GM19468 (cell line): ENCODE data around the gene RGP1.

ENCODE experiments used
- ATAC-seq: cut with Tn5 transposase; IDR thresholded peaks from one replicate; pipeline ENCODE4 v1.9.1; 2021; ENCODE audit warnings: mild to moderate bottlenecking, moderate library complexity, moderate number of reproducible peaks; ENCODE audit not compliant: unreplicated experiment; ENCODE audit errors: extremely low read depth

Gene RGP1

DNA sequence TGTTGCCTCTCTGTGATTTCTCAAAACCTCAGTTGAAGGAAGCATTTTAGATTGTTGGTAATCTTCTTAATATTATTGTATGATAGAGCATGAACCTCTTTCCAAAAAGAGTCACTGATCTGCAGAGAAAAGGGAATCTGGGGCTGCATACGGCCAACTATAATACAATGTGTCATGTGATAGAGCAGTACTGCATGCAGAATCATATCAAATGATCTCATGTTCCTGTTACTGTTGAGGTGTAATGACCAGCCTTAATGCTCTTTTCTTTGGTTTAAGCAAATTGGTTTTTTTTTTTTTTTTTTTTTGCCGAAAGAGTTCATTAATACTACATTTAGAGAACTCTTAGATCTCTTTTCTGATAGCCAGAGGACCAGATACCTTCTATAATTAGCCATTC lies 17.9 kb downstream of the RGP1 start:
- ATAC-seq, result no peak

DNA sequence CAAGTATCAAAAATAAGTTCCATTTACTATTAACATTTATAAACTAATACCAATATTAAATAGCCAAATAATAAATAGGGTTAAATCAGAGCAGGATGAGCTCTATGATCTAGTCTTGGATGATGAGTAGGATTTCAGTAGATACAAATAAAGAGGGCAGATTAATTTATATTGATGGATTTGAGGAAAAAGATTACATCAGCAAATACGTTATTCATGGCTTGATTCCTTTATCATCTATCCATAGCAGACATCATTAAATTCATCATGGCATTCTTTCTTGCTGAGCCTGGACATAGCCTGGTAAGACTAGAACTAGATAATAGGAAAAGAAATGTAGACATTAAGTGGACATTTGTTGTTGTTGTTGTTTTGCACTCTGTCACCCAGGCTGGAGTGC lies 18.4 kb downstream of the RGP1 start:
- ATAC-seq, result no peak

DNA sequence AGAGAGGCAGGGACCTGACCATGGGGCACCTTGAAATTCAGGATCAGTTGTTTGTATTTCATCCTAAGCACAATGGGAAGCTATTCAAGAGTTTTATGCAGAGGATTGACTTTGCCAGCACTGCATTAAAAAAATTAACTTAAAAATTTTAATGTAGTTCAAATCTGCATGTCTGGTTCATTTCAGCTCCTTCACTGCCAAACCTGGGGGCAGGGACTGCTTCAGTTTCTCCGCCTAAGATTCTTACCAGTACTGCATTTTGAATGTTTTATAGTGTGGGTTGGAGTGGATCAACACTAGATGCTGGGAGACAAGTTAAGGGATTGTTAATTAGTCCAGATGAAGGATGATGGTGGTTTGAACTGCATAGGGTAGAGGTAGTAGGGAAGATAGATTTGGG lies 20.7 kb downstream of the RGP1 start:
- no peak for ATAC-seq

DNA sequence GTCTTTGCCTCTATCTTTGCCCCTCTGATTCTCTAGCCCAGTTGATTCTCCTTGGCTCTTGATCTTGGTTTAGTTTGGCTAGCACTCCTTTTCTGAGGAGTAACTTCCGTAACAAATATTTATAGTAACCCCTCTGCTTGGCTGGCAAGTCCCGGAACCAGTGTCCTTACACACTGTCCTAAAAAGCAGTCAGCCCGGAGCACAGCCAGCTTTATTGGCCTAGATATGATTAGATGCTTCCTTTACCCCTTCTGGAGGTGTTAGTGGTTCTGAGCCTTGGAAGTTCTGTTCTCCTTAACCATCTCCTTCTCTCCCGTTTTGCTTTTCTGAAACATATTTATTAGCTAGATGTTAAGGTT lies 22.0 kb downstream of the RGP1 start:
- ATAC-seq, result no peak

DNA sequence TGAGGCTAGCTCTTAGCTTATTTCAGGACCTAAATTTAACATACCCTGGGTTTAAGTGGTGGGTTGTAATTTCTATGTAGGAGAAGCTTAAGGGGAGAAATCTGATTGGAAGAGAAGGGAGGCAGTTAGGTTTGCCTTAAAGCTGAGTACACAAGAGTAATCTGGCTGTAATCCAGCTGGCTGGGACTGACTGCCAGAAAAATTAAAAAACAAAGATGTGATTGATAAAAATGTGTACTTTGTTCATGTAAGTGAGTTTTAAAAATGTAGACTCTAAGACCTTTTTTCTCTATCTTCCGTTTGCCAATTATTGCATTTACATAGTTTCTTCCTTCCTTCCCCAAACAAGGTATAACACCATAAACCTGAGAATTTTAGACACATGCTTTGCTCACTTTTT lies 22.4 kb downstream of the RGP1 start:
- no peak for ATAC-seq

DNA sequence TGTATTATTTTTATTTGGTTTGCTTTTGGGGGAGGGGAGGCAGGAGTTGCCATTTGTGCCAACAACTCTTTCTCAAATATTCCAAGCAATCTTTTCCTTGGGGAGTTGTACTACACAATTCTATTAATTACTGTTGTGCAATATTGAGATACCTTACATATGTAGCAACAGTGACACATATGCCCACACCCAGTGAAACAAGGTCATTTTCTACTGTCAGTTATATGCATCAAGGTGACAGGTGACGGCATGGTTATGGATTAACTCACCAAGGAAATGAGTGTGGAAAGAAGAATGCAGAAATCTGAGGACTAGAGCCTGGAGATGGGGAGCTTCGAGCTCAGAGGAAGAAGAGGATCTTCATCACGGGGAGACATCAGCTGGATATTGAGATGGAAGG lies 22.9 kb downstream of the RGP1 start:
- no peak for ATAC-seq

DNA sequence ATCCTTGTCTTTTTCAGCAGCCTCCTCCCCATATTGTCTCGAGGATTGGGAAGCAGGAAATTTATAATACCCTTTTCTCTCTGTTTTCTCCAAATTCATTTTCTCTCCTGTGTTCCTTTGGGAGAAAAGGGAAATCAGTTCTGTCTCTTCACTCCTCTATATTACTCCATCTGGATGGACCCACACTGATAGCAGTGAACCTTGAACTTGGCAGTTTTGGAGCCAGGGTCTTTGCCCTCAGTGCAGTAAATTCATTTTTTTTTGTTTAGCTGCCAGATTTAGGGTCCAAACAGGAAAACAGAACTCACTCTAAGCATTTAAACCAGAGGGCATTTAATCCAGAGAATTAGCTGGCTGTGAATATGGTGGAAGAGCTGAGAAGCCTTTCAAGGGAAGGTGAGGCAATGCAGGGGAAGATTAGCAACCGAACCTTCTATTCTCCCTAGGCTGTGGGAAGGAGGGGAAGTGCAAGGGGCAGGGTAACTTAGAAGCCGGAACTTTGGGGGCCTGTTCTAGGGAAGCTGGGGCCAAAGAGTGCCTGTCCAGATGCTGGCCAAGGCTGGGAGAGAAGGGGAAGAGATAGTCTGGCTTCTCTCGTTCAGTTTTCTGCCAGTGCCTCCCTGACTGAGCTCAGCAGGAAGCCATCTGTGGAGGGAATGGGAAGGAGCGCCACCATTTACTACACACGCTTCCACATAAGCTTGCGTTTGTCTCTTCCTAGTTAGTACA lies 26.0 kb downstream of the RGP1 start:
- ATAC-seq, result no peak

DNA sequence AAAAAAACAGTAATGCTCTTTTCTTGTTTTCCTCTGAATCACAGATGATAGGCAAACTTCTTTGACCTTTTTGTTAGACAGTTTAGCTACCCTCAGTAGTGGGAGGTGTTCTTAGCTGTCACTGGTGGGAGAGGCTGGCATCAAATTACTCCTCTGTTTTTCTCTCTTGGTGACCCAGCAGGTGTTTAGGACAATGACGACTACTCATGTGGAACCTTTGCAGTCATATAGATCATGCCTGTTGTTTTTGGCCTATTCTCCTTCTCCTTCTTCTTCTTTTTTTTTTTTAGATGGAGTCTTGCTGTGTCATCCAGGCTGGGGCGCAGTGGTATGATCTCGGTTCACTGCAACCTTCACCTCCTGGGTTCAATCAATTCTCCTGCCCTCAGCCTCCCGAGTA lies 26.9 kb downstream of the RGP1 start:
- no peak for ATAC-seq

DNA sequence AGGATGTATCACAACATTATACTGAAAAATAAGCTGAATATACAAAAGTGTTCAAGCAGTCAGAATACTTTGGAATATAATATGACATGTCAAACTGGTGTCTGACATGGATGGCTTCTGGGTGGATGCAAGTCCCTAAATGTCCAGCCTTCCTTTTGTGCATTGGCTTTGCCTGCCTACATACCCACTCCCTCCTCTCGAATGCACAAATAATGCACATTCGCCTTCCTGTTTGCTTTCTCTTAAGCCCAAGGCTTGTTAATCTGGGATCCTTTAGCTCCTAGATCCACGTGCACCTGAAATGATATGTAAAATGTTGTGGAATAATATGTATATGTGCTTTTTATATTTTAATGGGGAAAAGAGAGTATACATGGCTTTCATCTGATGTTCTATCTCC lies 29.4 kb downstream of the RGP1 start:
- ATAC-seq, result no peak

DNA sequence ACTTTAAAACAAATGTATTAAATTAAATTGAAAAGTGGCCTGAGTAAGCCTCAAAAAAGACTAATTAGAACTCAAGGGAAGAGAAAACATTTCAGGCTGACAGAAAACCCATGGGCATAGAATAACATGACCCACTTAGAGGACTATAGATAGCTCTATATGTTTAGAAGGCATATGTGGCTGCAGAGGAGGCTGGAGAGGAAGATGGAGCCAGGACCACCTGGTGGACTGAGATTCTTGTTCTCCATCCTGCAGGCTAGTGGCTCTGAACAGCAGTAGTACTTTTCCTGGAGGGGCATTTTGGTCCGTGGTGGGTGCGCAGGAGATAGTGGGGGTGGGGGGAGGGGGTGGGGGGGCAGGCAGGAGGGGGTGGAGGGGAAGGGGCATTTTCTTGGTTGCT lies 32.0 kb downstream of the RGP1 start:
- ATAC-seq, result no peak

DNA sequence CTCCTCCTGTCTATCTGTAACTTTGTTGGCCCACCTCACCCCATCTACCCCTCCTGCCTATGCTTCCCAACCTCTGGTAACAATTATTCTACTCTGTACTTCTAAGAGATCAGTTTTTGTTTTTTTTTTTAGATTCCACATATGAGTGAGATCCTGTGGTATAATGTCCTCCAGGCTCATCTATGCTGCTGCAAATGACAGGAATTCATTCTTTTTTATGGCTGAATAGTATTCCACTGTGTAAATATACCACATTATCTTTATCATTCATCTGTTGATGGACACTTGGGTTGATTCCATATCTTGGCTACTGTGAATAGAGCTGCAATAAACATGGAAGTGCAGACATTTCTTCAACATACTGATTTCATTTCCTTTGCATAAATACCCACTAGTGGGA lies 34.3 kb downstream of the RGP1 start:
- no peak for ATAC-seq

DNA sequence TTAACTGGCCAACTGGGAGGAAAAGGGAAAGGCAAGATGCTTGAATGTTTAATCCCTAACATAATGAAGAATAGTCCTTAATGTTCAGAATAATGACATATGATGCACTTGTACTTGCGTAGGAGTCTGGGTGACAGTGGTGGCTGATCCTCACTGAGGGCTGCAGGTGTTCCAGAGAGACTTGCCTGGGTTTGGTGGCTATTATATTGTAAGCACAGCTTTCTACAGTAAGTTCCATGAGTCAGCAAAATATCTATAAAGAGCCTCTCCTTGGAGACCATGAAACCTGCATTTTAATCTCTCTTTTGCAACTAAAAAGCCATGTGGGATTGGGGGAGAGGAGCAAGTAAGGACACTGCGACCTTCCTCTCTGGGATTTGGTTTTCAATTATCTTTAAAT lies 40.5 kb downstream of the RGP1 start:
- ATAC-seq, result no peak

DNA sequence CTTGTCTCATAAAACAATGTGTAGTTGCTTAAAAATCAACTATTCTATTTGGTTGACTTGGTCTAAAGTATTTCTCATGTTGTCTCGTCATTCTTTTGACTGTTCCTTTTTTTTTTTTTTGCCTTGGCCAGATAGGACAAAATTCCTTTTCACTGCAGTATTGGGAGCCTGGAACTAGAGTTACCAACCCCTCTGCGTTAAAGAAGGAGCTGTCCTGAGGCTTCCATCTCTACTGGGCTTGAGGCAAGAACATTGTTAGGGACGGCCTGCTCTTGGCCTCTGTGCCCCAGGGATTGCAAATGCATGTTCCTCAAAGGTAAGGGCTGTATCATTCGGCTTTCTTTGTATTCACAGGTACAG lies 40.9 kb downstream of the RGP1 start:
- ATAC-seq, result no peak

DNA sequence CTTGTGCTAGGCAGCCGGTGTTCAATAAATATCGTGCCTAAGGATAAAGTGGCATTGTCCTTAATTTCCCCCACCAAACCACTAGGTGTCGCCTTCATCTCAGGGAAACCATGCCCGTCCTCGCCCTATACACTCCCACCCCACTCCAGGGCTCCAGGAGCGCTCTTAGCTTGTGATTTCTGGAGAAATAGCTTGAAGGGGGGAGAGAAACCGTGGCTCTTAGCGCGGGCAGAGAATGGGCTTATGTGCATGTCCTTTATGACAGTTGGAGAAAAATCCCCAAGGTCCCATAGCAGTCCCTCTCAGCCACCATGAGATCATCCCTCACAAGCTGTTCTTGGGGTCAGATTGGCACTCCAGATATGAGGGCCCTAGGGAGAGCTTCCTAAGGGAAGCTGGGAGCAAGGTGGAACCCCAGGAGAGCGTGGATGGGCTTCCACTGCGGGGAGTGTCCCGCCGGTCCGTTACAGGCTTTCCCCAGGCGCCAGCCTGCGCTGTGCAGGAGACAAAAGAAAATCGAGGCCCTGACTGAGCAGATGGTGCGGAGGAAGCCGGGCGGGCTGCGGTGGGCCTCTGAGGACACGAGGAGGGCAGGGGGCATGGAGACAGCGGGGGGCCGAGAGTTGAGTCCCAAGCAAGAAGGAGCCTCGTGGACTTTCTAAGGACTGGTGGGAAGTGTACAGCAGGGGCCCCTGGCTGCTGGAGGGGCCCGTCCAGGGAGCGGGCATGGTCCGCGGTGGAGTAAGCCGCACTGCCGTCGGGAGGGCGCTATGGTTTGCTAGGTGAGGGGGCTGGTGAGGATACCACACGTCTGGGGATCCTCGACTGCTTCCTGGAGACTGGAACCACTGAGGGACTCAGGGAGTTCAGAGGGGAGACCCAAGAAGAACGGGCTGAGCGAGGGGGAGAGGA lies 41.6 kb downstream of the RGP1 start:
- no peak for ATAC-seq

DNA sequence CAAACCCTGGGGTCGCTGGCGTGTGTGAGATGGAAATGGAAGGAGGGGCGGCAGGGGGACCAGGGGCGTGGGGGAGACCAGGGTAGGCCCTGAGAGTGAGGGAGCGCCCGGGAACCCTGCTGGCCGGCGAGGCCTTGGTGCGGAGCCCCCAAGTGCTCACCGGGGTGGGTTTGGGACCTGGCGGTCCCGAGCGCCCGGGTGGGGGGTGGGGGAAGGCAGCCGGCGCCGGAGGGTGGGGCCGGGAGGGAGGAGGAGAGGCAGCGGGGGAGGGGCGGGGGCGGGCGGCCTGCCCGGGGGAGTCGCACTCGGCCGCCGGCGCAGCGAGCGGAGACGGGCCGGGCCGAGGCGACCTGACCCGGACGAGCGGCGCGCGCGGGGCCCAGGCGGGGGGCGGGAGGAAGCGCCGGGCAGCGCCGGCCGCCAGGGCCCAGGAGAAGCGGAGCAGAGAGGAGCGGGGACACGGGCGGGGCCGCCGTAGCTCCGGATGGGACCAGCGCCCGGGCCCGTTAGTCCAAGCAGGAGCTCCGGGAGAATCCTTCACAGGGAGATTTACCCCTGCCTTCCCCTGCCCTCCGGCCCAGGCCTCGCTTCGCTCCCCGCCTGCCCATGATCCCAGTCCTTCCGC lies 42.3 kb downstream of the RGP1 start, which contains the start of gene NPR2:
Gene NPR2, plus strand, starts transcription at position 295 of the 625 bp plus-strand sequence. CDS start 818 bp downstream, outside the sequence.
- ATAC-seq, result no peak

DNA sequence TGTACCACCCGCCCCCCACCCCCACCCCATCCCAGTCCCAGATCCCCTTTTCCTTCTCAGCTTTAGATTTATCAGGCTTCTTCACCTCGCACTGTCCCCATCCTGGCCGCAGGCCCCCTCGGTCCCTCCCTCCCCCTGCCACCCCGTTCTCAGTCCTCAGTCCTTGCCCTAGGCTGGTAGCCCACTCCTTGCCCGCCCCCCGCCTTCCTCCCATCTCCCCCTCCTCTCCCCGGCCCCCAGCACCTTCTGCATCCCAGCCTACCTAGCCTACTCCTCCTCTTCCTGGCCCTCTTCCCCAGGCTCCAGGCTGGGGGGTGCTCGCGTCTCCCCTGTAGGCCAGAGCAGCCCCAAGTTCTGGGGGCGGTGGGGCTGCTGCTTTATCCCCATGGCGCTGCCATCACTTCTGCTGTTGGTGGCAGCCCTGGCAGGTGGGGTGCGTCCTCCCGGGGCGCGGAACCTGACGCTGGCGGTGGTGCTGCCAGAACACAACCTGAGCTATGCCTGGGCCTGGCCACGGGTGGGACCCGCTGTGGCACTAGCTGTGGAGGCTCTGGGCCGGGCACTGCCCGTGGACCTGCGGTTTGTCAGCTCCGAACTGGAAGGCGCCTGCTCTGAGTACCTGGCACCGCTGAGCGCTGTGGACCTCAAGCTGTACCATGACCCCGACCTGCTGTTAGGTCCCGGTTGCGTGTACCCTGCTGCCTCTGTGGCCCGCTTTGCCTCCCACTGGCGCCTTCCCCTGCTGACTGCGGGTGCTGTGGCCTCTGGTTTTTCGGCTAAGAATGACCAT lies 43.1 kb downstream of the RGP1 start:
- ATAC-seq, result no peak

DNA sequence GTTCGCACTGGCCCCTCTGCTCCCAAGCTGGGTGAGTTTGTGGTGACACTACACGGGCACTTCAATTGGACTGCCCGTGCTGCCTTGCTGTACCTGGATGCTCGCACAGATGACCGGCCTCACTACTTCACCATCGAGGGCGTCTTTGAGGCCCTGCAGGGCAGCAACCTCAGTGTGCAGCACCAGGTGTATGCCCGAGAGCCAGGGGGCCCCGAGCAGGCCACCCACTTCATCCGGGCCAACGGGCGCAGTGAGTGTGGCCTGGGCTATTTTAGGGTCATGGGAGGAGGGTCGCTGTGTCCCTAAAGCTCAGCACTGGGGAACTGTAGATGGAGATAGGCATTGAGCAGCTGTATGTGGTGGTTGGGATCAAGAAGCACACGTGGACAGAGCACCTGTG lies 43.7 kb downstream of the RGP1 start:
- ATAC-seq, result no peak

DNA sequence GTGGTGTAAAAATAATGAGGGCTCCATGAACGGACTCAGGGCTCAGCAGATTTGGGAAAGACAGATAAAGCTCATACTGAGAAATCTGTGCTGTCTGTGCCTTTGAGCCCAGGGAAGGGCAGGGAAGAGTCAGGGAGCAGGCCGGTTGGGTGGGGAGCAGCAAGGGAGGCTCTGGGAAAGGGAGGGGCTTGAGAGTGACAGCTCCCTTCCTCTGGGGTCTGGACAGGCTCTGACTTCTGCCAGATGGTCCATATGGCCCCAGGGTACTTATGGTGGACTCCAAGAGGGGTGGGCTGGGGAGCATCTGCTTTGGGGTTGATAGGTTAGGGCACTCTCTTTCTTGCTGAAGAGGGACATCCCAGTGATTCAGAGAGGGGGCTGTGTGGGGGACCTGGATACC lies 44.4 kb downstream of the RGP1 start:
- no peak for ATAC-seq

DNA sequence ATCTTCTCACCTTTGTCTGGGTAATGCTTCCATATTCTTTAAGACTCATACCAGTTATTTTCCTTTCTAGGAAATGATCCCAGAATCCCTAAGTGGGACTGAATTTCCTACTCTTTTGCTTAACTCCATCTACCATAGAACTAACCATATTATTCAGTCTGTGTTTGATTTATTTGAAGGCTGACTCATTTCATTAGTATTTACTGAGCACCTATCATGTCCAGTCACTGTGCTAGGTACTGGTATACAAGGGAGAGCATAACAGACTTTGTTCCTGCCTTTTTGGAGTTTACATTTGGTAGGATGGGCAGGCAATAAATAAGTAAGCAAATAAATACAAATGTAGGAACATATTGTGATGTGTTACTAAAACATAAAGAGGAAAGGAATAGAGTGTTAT lies 46.6 kb downstream of the RGP1 start:
- no peak for ATAC-seq

DNA sequence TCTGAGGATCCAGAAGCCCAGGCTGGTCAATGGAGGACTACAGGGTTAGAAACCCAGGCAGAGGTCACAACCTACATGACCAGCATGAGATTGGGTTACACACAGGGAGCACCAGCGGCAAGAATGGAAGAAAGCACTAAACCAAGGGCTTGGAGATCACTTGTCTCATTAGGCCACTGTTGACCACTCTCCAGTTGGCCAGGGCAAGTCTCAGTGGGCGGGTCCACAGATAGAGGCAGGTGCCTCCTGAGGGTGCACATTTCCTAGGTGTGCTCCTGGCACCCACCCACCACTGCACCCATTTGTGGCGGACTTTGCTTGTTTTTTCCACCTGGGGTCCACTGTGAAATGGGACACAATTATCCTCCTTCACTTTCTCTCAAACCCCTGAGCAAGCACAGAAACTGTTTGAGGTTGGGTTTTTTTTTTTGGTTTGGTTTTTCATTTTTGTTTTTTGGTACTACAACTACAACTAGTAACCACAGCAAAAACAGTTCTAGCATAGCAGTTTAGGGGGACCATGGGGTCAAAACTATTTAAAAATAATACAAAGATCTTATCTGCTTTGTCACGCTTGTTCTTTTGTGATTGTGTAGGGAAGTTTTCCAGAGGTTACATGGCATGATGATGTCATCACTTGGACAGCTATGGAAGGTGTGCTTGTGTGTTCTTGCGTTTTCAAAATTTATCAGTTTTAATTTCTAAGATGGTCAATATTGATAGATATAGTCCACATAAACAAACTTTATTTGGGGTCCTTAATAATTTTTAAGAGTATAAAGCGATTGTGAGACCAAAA lies 48.4 kb downstream of the RGP1 start:
- no peak for ATAC-seq
